SK-N-SH (cell line): ENCODE data around the gene RNF175. TPM values are rescaled to one million over a fixed set of nuclear protein-coding genes. Genes with fewer than 3 reads are reported as not detected.

Experiments
- CTCF ChIA-PET: fragments of 300-600, 350-600 bp; formaldehyde crosslinking; extraction: SDS; loops from one replicate; lab custom pipeline; 2021; lab: Yijun Ruan, JAX
- POLR2A ChIA-PET: fragments of 350-600 bp; sonication (Branson Sonifier 250); formaldehyde crosslinking; extraction: SDS; loops from one replicate; lab custom pipeline; 2020; ENCODE audit warnings: antibody characterized with exemption, inconsistent platforms; lab: Yijun Ruan, JAX
- DNase-seq: peaks from one replicate; pipeline ENCODE4 v3.0.0; 2012
- H2AFZ ChIP-seq: fragments of 200-600 bp; sonication (generic); 2 replicates; pipeline ENCODE4 v1.8.1; 2016; ENCODE audit warnings: antibody characterized with exemption, mild to moderate bottlenecking, low read depth
- H3F3A ChIP-seq: fragments of 200-600 bp; sonication (generic); replicated peaks from 2 replicates; pipeline ENCODE3; 2016; ENCODE audit warnings: antibody characterized with exemption, mild to moderate bottlenecking; ENCODE audit not compliant: insufficient read depth
- H3K27ac ChIP-seq, 2 experiments: fragments of 200-500 bp in 1 of 2; fragments of 200-600 bp in 1 of 2; sonication (Bioruptor generic) in 1 of 2; sonication (generic), shearing (Covaris generic) in 1 of 2; 2 replicates each; pipeline versions ENCODE4 v1.5.1 to v1.6.1; 2014 to 2016; ENCODE audit warnings: low read depth in 2 of 2, inconsistent platforms in 1 of 2, low read length in 1 of 2, mild to moderate bottlenecking in 1 of 2, mixed read lengths in 1 of 2
- H3K27me3 ChIP-seq: fragments of 200-600 bp; sonication (generic), shearing (Covaris generic); 2 replicates; pipeline ENCODE4 v1.6.1; 2016; ENCODE audit warnings: mixed run types; ENCODE audit not compliant: insufficient read depth
- H3K36me3 ChIP-seq, 2 experiments: fragments of 200-500 bp in 1 of 2; fragments of 200-600 bp in 1 of 2; sonication (Bioruptor generic) in 1 of 2; sonication (generic) in 1 of 2; replicated peaks in 1 of 2; 2 replicates each; pipeline versions ENCODE3 to v1.5.1; 2014 to 2016; ENCODE audit warnings: low read length in 1 of 2, mild to moderate bottlenecking in 1 of 2; ENCODE audit not compliant: insufficient read depth in 2 of 2, control insufficient read depth in 1 of 2
- H3K4me1 ChIP-seq, 2 experiments: fragments of 200-500 bp in 1 of 2; fragments of 200-600 bp in 1 of 2; sonication (Bioruptor generic) in 1 of 2; sonication (generic), shearing (Covaris generic) in 1 of 2; 2 replicates each; pipeline versions ENCODE4 v1.5.1 to v1.6.1; 2014 to 2016; ENCODE audit warnings: low read depth in 1 of 2, low read length in 1 of 2, mixed run types in 1 of 2; ENCODE audit not compliant: insufficient read depth in 2 of 2, control insufficient read depth in 1 of 2
- H3K4me2 ChIP-seq: fragments of 200-600 bp; sonication (generic), shearing (Covaris generic); 2 replicates; pipeline ENCODE4 v1.6.1; 2017; ENCODE audit warnings: mixed run types
- H3K4me3 ChIP-seq, 2 experiments: fragments of 200-500 bp in 1 of 2; fragments of 200-600 bp in 1 of 2; sonication (Bioruptor generic) in 1 of 2; sonication (generic), shearing (Covaris generic) in 1 of 2; 2 replicates each; pipeline versions ENCODE4 v1.5.1 to v1.8.1; 2014 to 2016; ENCODE audit warnings: low read depth in 2 of 2, inconsistent platforms in 1 of 2, low read length in 1 of 2, mild to moderate bottlenecking in 1 of 2, mixed read lengths in 1 of 2, moderate library complexity in 1 of 2
- H3K79me2 ChIP-seq: fragments of 200-600 bp; sonication (generic); 2 replicates; pipeline ENCODE4 v1.8.1; 2017; ENCODE audit warnings: mild to moderate bottlenecking; ENCODE audit not compliant: insufficient read depth
- H3K9ac ChIP-seq: fragments of 200-600 bp; sonication (generic); 2 replicates; pipeline ENCODE4 v1.6.1; 2017; ENCODE audit warnings: mixed run types
- H3K9me2 ChIP-seq: fragments of 200-600 bp; sonication (generic); 2 replicates; pipeline ENCODE4 v1.6.1; 2017; ENCODE audit warnings: mixed run types
- H3K9me3 ChIP-seq: fragments of 200-600 bp; sonication (generic); 2 replicates; pipeline ENCODE4 v1.6.1; 2017; ENCODE audit warnings: mixed run types, mild to moderate bottlenecking, moderate library complexity
- H4K20me1 ChIP-seq: fragments of 200-600 bp; sonication (generic); 2 replicates; pipeline ENCODE4 v1.6.1; 2017; ENCODE audit warnings: mild to moderate bottlenecking, mixed run types; ENCODE audit not compliant: insufficient read depth
- ELF1 ChIP-seq: IDR thresholded peaks from 2 replicates; pipeline ENCODE4 v1.4.0; 2012
- EP300 ChIP-seq, 2 experiments: IDR thresholded peaks; 2 replicates each; pipeline versions ENCODE4 v1.4.0 to v1.6.1; 2012; ENCODE audit warnings: borderline replicate concordance in 1 of 2, low read depth in 1 of 2, low read length in 1 of 2
- FOXJ3 ChIP-seq: sonication (generic); formaldehyde crosslinking; IDR thresholded peaks from 2 replicates; pipeline ENCODE4 v1.5.1; 2020; ENCODE audit warnings: mild to moderate bottlenecking, missing genetic modification reagents
- FOXM1 ChIP-seq: IDR thresholded peaks from 2 replicates; pipeline ENCODE4 v1.4.0; 2012; ENCODE audit warnings: low read depth, mild to moderate bottlenecking
- GABPA ChIP-seq: IDR thresholded peaks from 2 replicates; pipeline ENCODE4 v1.4.0; 2012; ENCODE audit warnings: low read depth, mild to moderate bottlenecking
- MAX ChIP-seq: IDR thresholded peaks from 2 replicates; pipeline ENCODE4 v1.4.0; 2012; ENCODE audit warnings: low read depth
- MEF2A ChIP-seq: IDR thresholded peaks from 2 replicates; pipeline ENCODE4 v1.4.0; 2012; ENCODE audit warnings: low read depth, borderline replicate concordance
- NRF1 ChIP-seq: IDR thresholded peaks from 2 replicates; pipeline ENCODE4 v1.6.1; 2012; ENCODE audit warnings: low read depth, mild to moderate bottlenecking, low read length
- REST ChIP-seq: IDR thresholded peaks from 2 replicates; pipeline ENCODE4 v1.6.1; 2012; ENCODE audit warnings: mild to moderate bottlenecking, low read depth, low read length, moderate library complexity
- RFX5 ChIP-seq: IDR thresholded peaks from 2 replicates; pipeline ENCODE4 v1.6.1; 2012; ENCODE audit warnings: mild to moderate bottlenecking, improper control_type of control experiment, low read length
- RXRA ChIP-seq: IDR thresholded peaks from 2 replicates; pipeline ENCODE4 v1.4.0; 2012; ENCODE audit warnings: low read depth, mild to moderate bottlenecking, borderline replicate concordance
- SMC3 ChIP-seq: IDR thresholded peaks from 2 replicates; pipeline ENCODE4 v1.6.1; 2012; ENCODE audit warnings: low read depth, low read length, improper control_type of control experiment
- TCF12 ChIP-seq: IDR thresholded peaks from 2 replicates; pipeline ENCODE4 v1.4.0; 2012
- USF1 ChIP-seq: IDR thresholded peaks from 2 replicates; pipeline ENCODE4 v1.4.0; 2012; ENCODE audit warnings: low read depth, borderline replicate concordance
- USF2 ChIP-seq: fragments of 150-350 bp; IDR thresholded peaks from 2 replicates; pipeline ENCODE4 v1.6.1; 2017; ENCODE audit warnings: antibody characterized with exemption, low read length, low read depth, borderline replicate concordance
- WGBS: methylation state at CpG from one replicate; pipeline ENCODE4 v1.1.6; 2017; ENCODE audit warnings: low lambda C conversion rate; 5-methylcytosine and 5-hydroxymethylcytosine counted together
- polyA plus RNA-seq, 3 experiments: library from polyadenylated mRNA; depleted of rRNA; stranded (reverse); fragments of >200 nt; gene quantifications; 2 replicates each; pipeline ENCODE4 v1.2.3, GENCODE V29; 2012

RNF175 gene
- polyA plus RNA-seq, 1 of the 3 experiments (the other 2 are of a cell fraction) = 0.10 TPM

- Histone ChIP-seq H3K4me2 (no peak overlapping the region), H3K79me2 (no peaks in the 10 kb centered on the region), H3K4me1 (peaks cover 6 to 9% of the 10 kb centered on the region in 2 experiments; a peak in 3 of 4 replicates), H3K36me3 (no peaks in the 10 kb centered on the region), H3K27me3 (no peaks in the 10 kb centered on the region), H2AFZ (no peak overlapping the region), H4K20me1 (no peaks in the 10 kb centered on the region), H3K9ac (no peak overlapping the region), H3K27ac (no peak overlapping the region), H3K9me3 (no peaks in the 10 kb centered on the region), H3K9me2 (no peaks in the 10 kb centered on the region), H3F3A (peaks cover 13% of the 10 kb centered on the region), H3K4me3 (no peak overlapping the region)
- no peak for DNase-seq
- POLR2A ChIA-PET = no interaction called here
- CTCF ChIA-PET = interaction anchor here (2.4 to 2.8 kb wide), 2 partner anchors 21 to 94 kb away, joined by 7 to 15 read pairs; no protein-coding TSS in a partner anchor
- WGBS = 70% methylated on average over 4 of the region's 4 CpGs
- TF ChIP-seq EP300 (IDR thresholded peaks at IDR 0.05; ENCODE audit: borderline replicate concordance in 1 of 2, low read depth in 1 of 2, low read length in 1 of 2) (no peak), ELF1 (no peak), RXRA (no peak), FOXJ3 (CRISPR knock-in tag) (no peak), REST (no peak), MAX (no peak), USF2 (no peak), MEF2A (no peak), GABPA (no peak), USF1 (no peak), FOXM1 (no peak), TCF12 (no peak), SMC3 (no peak), RFX5 (no peak), NRF1 (no peak)
Measured at GRCh38 chr4:153728660-153729059, 31.2 kb downstream of the RNF175 start.
